H1 (cell line): ENCODE measurements around the gene UBE2O. TPM values are rescaled to one million over a fixed set of nuclear protein-coding genes. Genes with fewer than 3 reads are reported as not detected.

Experiments used
- ATF2 ChIP-seq: IDR thresholded peaks from 2 replicates; pipeline ENCODE4 v1.6.1; 2012; ENCODE audit warnings: low read length, inconsistent platforms
- CBX5 ChIP-seq: fragments of 300-800, 300-1000 bp; sonication (generic); IDR thresholded peaks from 2 replicates; pipeline ENCODE4 v1.7.1; 2016; ENCODE audit warnings: antibody characterized with exemption, low read length, low read depth
- HDAC2 ChIP-seq, 2 experiments: fragments of 300-600 bp in 1 of 2; sonication (generic) in 1 of 2; IDR thresholded peaks; 2 replicates each; pipeline ENCODE4 v1.6.1; 2011 to 2012; ENCODE audit warnings: low read depth in 2 of 2, low read length in 2 of 2, mild to moderate bottlenecking in 2 of 2, moderate library complexity in 2 of 2, borderline replicate concordance in 1 of 2, inconsistent platforms in 1 of 2
- RFX5 ChIP-seq: IDR thresholded peaks from 2 replicates; pipeline ENCODE4 v1.6.1; 2011; ENCODE audit warnings: low read depth, low read length, improper control_type of control experiment, borderline replicate concordance
- polyA plus RNA-seq, 7 experiments: library from polyadenylated mRNA; depleted of rRNA in 3 of 7; stranded (reverse) in 5 of 7; unstranded in 2 of 7; fragments of >200 nt in 5 of 7; fragments of 200-250 nt in 2 of 7; gene quantifications; 1 replicate in 5 of 7; 2 replicates in 1 of 7; 4 replicates in 1 of 7; pipeline versions ENCODE4 v1.2.1 to v1.2.3, GENCODE V29; 2011 to 2013; ENCODE audit warnings: missing spikeins in 2 of 7, mixed read lengths in 2 of 7
- total RNA-seq: library from RNA; stranded (reverse); fragmentation: NEBNext Ultra II Directional; extraction: Animal tissue kit (Norgen Biotek cat#: 25700); gene quantifications from 2 replicates; pipeline ENCODE4 v1.2.1, GENCODE V29; 2021

UBE2O gene
- total and polyA plus RNA-seq, 2 of the 8 experiments (the other 6 are each of a cell fraction or from before 2014, with no cell fraction given): 24.4 to 63.0 TPM

- no peak for TF ChIP-seq ATF2
- TF ChIP-seq RFX5: no peak
- TF ChIP-seq HDAC2 (IDR thresholded peaks at IDR 0.05; ENCODE audit: borderline replicate concordance in 1 of 2, low read depth in 2 of 2, low read length in 2 of 2): no peak
- TF ChIP-seq CBX5: no peak
Observed at GRCh38 chr17:76431509-76431908, 21.4 kb downstream of the UBE2O start (continued).
